K562 (cell line): Measurements from ENCODE around the gene NTM. TPM values are rescaled to one million over a fixed set of nuclear protein-coding genes. Genes with fewer than 3 reads are reported as not detected.

ENCODE experiments used
- ATAC-seq: fragments of 200-7000 bp; cut with Tn5 transposase; 3 replicates; pipeline ENCODE4 v1.9.1; 2020; ENCODE audit warnings: moderate library complexity
- BruUV-seq: library from RNA; stranded (reverse); fragments of 400-500 nt; replicated peaks from 2 replicates; lab custom pipeline; 2021; lab: Mats Ljungman, UMichigan
- CTCF ChIA-PET: fragments of 300-600 bp; formaldehyde crosslinking; extraction: SDS; loops from one replicate; lab custom pipeline; 2021; ENCODE audit warnings: low intra/inter-chr PET ratio; lab: Yijun Ruan, JAX
- POLR2A ChIA-PET: fragments of 300-600, 350-650 bp; sonication (Branson Sonifier 250); formaldehyde crosslinking; extraction: SDS; loops from one replicate; lab custom pipeline; 2021; ENCODE audit warnings: antibody characterized with exemption, inconsistent platforms; lab: Yijun Ruan, JAX
- DNase-seq, 4 experiments: peaks; one replicate each; pipeline versions ENCODE4 v3.0.0 to v3.0.0-alpha.2; 2011 to 2018; ENCODE audit warnings: low spot score in 3 of 4, mixed read lengths in 3 of 4; ENCODE audit errors: extremely low read depth in 1 of 4
- FAIRE-seq: peaks from 2 replicates; lab custom pipeline; 2011; peaks lifted over from hg19 to GRCh38; lab: Jason Lieb, UNC
- H2AFZ ChIP-seq: 2 replicates; pipeline ENCODE4 v1.6.0; 2011; ENCODE audit warnings: low read depth, low read length, control low read depth, inconsistent platforms
- H3K27ac ChIP-seq: fragments of 200-600 bp; 3 replicates; pipeline ENCODE4 v1.8.0; 2011; ENCODE audit warnings: low read depth, mild to moderate bottlenecking, control low read depth, inconsistent platforms, low read length, moderate library complexity, mixed read lengths; ENCODE audit errors: extremely low read depth
- H3K27me3 ChIP-seq, 2 experiments: fragments of 300-600 bp in 1 of 2; 2 replicates in 1 of 2; 3 replicates in 1 of 2; pipeline versions ENCODE4 v1.6.0 to v1.8.0; 2011; ENCODE audit warnings: inconsistent platforms in 2 of 2, low read length in 2 of 2, mild to moderate bottlenecking in 1 of 2, mixed read lengths in 1 of 2, moderate library complexity in 1 of 2; ENCODE audit not compliant: control insufficient read depth in 2 of 2, insufficient read depth in 2 of 2
- H3K36me3 ChIP-seq: fragments of 300-600 bp; 3 replicates; pipeline ENCODE4 v1.8.0; 2011; ENCODE audit warnings: mild to moderate bottlenecking, low read length, inconsistent platforms; ENCODE audit not compliant: control insufficient read depth, insufficient read depth
- H3K4me1 ChIP-seq, 2 experiments: fragments of 200-600 bp in 1 of 2; replicated peaks in 1 of 2; 2 replicates in 1 of 2; 3 replicates in 1 of 2; pipeline versions ENCODE4 v1.5.1 to v1.8.0; 2011; ENCODE audit warnings: inconsistent platforms in 2 of 2, low read length in 2 of 2, mild to moderate bottlenecking in 1 of 2, mixed read lengths in 1 of 2, moderate library complexity in 1 of 2; ENCODE audit not compliant: control insufficient read depth in 2 of 2, insufficient read depth in 2 of 2
- H3K4me2 ChIP-seq: 2 replicates; pipeline ENCODE4 v1.6.1; 2011; ENCODE audit warnings: low read length, control low read depth, inconsistent platforms, mixed read lengths; ENCODE audit not compliant: insufficient read depth
- H3K4me3 ChIP-seq: fragments of 200-600 bp; sonication (generic), shearing (Covaris generic); 2 replicates; pipeline ENCODE4 v1.5.1; 2016; ENCODE audit warnings: control low read depth, inconsistent platforms
- H3K79me2 ChIP-seq: fragments of 200-600 bp; 3 replicates; pipeline ENCODE4 v1.8.0; 2011; ENCODE audit warnings: low read length, inconsistent platforms; ENCODE audit not compliant: control insufficient read depth, insufficient read depth
- H3K9ac ChIP-seq, 2 experiments: 2 replicates each; pipeline versions ENCODE4 v1.6.0 to v1.6.1; 2011; ENCODE audit warnings: low read depth in 2 of 2, low read length in 2 of 2, control low read depth in 1 of 2, inconsistent platforms in 1 of 2, mild to moderate bottlenecking in 1 of 2, mixed read lengths in 1 of 2; ENCODE audit not compliant: insufficient read depth in 1 of 2
- H3K9me1 ChIP-seq: one replicate; pipeline ENCODE4 v1.6.0; 2011; ENCODE audit warnings: inconsistent platforms, mild to moderate bottlenecking, low read length, moderate library complexity; ENCODE audit not compliant: control insufficient read depth, insufficient read depth
- H3K9me3 ChIP-seq: replicated peaks from 2 replicates; pipeline ENCODE4 v1.5.1; 2011; ENCODE audit warnings: low read depth, low read length, inconsistent platforms; ENCODE audit not compliant: control insufficient read depth, insufficient read depth
- H4K20me1 ChIP-seq: replicated peaks from 2 replicates; pipeline ENCODE4 v1.6.1; 2011; ENCODE audit warnings: low read length, inconsistent platforms, mixed read lengths; ENCODE audit not compliant: control insufficient read depth, insufficient read depth
- CBX2 ChIP-seq: fragments of 200-600 bp; sonication (generic); IDR thresholded peaks from one replicate; pipeline ENCODE4 v1.6.1; 2012; ENCODE audit warnings: mild to moderate bottlenecking, low read length, inconsistent platforms; ENCODE audit not compliant: insufficient read depth, poor library complexity, severe bottlenecking
- MAFF ChIP-seq: IDR thresholded peaks from 2 replicates; pipeline ENCODE4 v1.6.1; 2012; ENCODE audit warnings: low read length, improper control_type of control experiment
- MYBL2 ChIP-seq, 2 experiments: fragments of 450-650 bp in 1 of 2; sonication (generic) in 1 of 2; formaldehyde crosslinking in 1 of 2; IDR thresholded peaks; 2 replicates each; pipeline versions ENCODE4 v1.6.1 to v1.8.1; 2017 to 2022; ENCODE audit warnings: borderline replicate concordance in 1 of 2, inconsistent platforms in 1 of 2, low read depth in 1 of 2, mild to moderate bottlenecking in 1 of 2, missing genetic modification reagents in 1 of 2, moderate library complexity in 1 of 2
- NEUROD1 ChIP-seq: fragments of 150-350 bp; IDR thresholded peaks from 2 replicates; pipeline ENCODE4 v1.6.1; 2014; ENCODE audit warnings: borderline replicate concordance, low read length, low read depth; ENCODE audit not compliant: partially characterized antibody
- OTX1 ChIP-seq: fragments of 450-650 bp; formaldehyde crosslinking; IDR thresholded peaks from 2 replicates; pipeline ENCODE4 v1.4.0; 2022; ENCODE audit warnings: mild to moderate bottlenecking
- WHSC1 ChIP-seq: IDR thresholded peaks from one replicate; pipeline ENCODE4 v1.6.1; 2012; ENCODE audit warnings: low read length, control low read depth, inconsistent platforms
- ZNF217 ChIP-seq: sonication (generic); formaldehyde crosslinking; IDR thresholded peaks from 2 replicates; pipeline ENCODE4 v1.8.0; 2022; ENCODE audit warnings: mild to moderate bottlenecking, missing genetic modification reagents
- WGBS: fragments of 100-300 bp; shearing (Covaris generic); methylation state at CpG from one replicate; pipeline ENCODE4 v1.1.6; 2016; ENCODE audit warnings: low coverage, mixed read lengths; ENCODE audit not compliant: insufficient coverage; ENCODE audit errors: missing lambda C conversion rate; 5-methylcytosine and 5-hydroxymethylcytosine counted together
- in situ Hi-C: fragments of 300-500 bp; cut with MboI; formaldehyde crosslinking; loops from 4 replicates; pipeline ENCODE4 v1.15.0; 2018; ENCODE audit warnings: inconsistent platforms, mixed read lengths
- intact Hi-C: fragments of 100-400 bp; cut with micrococcal nuclease; formaldehyde crosslinking; loops from 2 replicates; pipeline ENCODE4 v1.14.2; 2022
- polyA plus RNA-seq, 8 experiments: library from polyadenylated mRNA; depleted of rRNA in 4 of 8; stranded (reverse) in 5 of 8; unstranded in 3 of 8; fragments of >200 nt; fragmentation: Nextera tagmentation in 2 of 8; fragmentation: Illumina TruSeq in 1 of 8; extraction: Ambion mirVana in 2 of 8; extraction: Trizol in 1 of 8; gene quantifications; 2 replicates each; pipeline versions ENCODE4 v1.2.1 to v1.2.3, GENCODE V29; 2011 to 2014; ENCODE audit warnings: inconsistent platforms in 1 of 8, missing spikeins in 1 of 8
- total RNA-seq, 7 experiments: library from RNA; depleted of rRNA in 6 of 7; stranded (reverse); fragments of >200 nt in 6 of 7; fragmentation: Illumina TruSeq in 2 of 7; extraction: Trizol in 2 of 7; gene quantifications; 2 replicates each; pipeline versions ENCODE4 v1.2.1 to v1.2.3, GENCODE V29; 2011 to 2021; ENCODE audit warnings: low replicate concordance in 1 of 7
- TF ChIP-seq, protein P1 (sequence below), 2 experiments: fragments of 450-650 bp in 1 of 2; IDR thresholded peaks; 2 replicates each; pipeline ENCODE4 v1.6.1; 2011 to 2017; ENCODE audit warnings: low read depth in 2 of 2, antibody characterized with exemption in 1 of 2, borderline replicate concordance in 1 of 2, low read length in 1 of 2, mild to moderate bottlenecking in 1 of 2, mixed read lengths in 1 of 2; ENCODE audit not compliant: control insufficient read depth in 1 of 2
- TF ChIP-seq, protein P2 (sequence below): fragments of 150-350 bp; conservative IDR thresholded peaks from 2 replicates; pipeline ENCODE4 v1.6.1; 2014; ENCODE audit warnings: low read length
- TF ChIP-seq, protein P3 (sequence below): sonication (generic); formaldehyde crosslinking; IDR thresholded peaks from 2 replicates; pipeline ENCODE4 v1.9.0; 2022; ENCODE audit warnings: mild to moderate bottlenecking, missing genetic modification reagents

Gene NTM
- total and polyA plus RNA-seq, 9 of the 15 experiments (the other 6 are each of a cell fraction or from before 2014, with no cell fraction given) = not detected

DNA sequence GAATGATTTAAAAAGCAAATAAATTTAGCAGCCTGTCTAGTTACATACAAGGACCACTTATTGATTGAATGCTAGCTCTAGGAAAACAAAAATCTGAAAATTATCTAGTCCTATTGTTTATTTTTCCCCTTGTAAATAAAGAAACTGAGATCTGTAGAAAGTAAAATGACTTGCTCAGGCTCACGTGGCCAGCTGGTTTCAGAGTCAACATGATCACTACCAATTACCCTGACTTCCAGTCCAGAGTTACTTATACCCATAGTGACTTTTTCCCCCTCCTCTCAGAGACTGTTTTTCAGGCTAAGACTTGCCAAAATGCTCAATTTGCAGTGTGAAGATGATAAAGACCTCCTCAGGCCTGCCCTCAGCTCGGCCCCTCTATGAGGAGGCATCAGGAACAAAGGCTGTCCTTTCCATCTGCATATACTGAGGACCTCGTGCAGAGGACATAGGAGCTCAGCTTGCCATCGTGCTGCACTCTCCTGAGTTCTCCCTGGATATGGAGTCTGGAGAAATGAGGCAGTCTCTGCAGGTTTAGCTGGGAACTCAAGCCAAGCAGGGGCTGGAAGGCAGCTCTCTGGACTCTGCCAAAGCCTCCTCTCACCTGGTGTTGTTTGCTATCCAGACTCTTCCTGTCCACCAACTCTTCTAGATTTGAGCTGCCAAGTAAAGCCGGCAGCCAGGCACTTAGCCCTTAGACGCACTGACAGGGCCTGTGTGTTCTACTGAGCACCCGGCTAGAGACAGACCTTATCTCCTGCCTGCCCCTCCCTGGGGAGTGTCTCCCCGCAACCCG, 883.3 kb downstream of the NTM start:
- H3K9me3 ChIP-seq = no peaks in the 10 kb centered on the region
- H3K27me3 ChIP-seq = no peaks in the 10 kb centered on the region
- H3K79me2 ChIP-seq = no peaks in the 10 kb centered on the region
- no peak for DNase-seq
- H3K4me1 ChIP-seq = no peaks in the 10 kb centered on the region
- ChIA-PET CTCF (no interaction called here), POLR2A (interaction anchor here (0.6 kb wide), 1 partner anchor 467 kb away, joined by 4 read pairs; no protein-coding TSS in a partner anchor)
- TF ChIP-seq MYBL2 (IDR thresholded peaks at IDR 0.05; ENCODE audit: low read depth) (no peak), MYBL2 (CRISPR knock-in tag; IDR thresholded peaks at IDR 0.05; ENCODE audit: borderline replicate concordance) (no peak), MAFF (no peak), NEUROD1 (no peak), ZNF217 (CRISPR knock-in tag) (no peak), CBX2 (no peak), WHSC1 (no peak), OTX1 (no peak)
- TF ChIP-seq, protein P1, sequence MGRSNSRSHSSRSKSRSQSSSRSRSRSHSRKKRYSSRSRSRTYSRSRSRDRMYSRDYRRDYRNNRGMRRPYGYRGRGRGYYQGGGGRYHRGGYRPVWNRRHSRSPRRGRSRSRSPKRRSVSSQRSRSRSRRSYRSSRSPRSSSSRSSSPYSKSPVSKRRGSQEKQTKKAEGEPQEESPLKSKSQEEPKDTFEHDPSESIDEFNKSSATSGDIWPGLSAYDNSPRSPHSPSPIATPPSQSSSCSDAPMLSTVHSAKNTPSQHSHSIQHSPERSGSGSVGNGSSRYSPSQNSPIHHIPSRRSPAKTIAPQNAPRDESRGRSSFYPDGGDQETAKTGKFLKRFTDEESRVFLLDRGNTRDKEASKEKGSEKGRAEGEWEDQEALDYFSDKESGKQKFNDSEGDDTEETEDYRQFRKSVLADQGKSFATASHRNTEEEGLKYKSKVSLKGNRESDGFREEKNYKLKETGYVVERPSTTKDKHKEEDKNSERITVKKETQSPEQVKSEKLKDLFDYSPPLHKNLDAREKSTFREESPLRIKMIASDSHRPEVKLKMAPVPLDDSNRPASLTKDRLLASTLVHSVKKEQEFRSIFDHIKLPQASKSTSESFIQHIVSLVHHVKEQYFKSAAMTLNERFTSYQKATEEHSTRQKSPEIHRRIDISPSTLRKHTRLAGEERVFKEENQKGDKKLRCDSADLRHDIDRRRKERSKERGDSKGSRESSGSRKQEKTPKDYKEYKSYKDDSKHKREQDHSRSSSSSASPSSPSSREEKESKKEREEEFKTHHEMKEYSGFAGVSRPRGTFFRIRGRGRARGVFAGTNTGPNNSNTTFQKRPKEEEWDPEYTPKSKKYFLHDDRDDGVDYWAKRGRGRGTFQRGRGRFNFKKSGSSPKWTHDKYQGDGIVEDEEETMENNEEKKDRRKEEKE (IDR thresholded peaks at IDR 0.05; ENCODE audit: borderline replicate concordance in 1 of 2, control insufficient read depth in 1 of 2, low read depth in 2 of 2, low read length in 1 of 2) = no peak
- TF ChIP-seq, protein P2, sequence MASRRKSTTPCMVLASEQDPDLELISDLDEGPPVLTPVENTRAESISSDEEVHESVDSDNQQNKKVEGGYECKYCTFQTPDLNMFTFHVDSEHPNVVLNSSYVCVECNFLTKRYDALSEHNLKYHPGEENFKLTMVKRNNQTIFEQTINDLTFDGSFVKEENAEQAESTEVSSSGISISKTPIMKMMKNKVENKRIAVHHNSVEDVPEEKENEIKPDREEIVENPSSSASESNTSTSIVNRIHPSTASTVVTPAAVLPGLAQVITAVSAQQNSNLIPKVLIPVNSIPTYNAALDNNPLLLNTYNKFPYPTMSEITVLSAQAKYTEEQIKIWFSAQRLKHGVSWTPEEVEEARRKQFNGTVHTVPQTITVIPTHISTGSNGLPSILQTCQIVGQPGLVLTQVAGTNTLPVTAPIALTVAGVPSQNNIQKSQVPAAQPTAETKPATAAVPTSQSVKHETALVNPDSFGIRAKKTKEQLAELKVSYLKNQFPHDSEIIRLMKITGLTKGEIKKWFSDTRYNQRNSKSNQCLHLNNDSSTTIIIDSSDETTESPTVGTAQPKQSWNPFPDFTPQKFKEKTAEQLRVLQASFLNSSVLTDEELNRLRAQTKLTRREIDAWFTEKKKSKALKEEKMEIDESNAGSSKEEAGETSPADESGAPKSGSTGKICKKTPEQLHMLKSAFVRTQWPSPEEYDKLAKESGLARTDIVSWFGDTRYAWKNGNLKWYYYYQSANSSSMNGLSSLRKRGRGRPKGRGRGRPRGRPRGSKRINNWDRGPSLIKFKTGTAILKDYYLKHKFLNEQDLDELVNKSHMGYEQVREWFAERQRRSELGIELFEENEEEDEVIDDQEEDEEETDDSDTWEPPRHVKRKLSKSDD = no peak
- TF ChIP-seq, protein P3, sequence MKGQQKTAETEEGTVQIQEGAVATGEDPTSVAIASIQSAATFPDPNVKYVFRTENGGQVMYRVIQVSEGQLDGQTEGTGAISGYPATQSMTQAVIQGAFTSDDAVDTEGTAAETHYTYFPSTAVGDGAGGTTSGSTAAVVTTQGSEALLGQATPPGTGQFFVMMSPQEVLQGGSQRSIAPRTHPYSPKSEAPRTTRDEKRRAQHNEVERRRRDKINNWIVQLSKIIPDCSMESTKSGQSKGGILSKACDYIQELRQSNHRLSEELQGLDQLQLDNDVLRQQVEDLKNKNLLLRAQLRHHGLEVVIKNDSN (CRISPR knock-in tag) = no peak
- no peak for FAIRE-seq
- H2AFZ ChIP-seq = no peak overlapping the region
- in situ Hi-C loops = no loop called here
- H3K9ac ChIP-seq = no peak overlapping the region
- BruUV-seq = no TSS peak
- H4K20me1 ChIP-seq = no peaks in the 10 kb centered on the region
- intact Hi-C loops = no loop called here
- H3K4me2 ChIP-seq = no peak overlapping the region
- no peak for ATAC-seq
- no peaks in the 10 kb centered on the region for H3K36me3 ChIP-seq
- H3K4me3 ChIP-seq = no peak overlapping the region
- H3K27ac ChIP-seq = no peak overlapping the region
- H3K9me1 ChIP-seq = no peaks in the 10 kb centered on the region
- 1% methylated on average over 9 of the region's 9 CpGs for WGBS
